Muscle layer of colon (tissue), 2 donors: ENCODE measurements around the gene ECD.
A peak's percentile ranks its signal among the peaks of the same experiment; 100 is the strongest.

Experiments
- H3K27ac ChIP-seq: one replicate; pipeline ENCODE4 v1.7.0; 2013; ENCODE audit warnings: low read depth, mild to moderate bottlenecking, low read length, moderate library complexity
- H3K27me3 ChIP-seq, 2 donors: one replicate each; pipeline ENCODE4 v1.7.0; 2013; ENCODE audit warnings: low read length in 2 of 2, mild to moderate bottlenecking in 2 of 2; ENCODE audit not compliant: insufficient read depth in 2 of 2, control insufficient read depth in 1 of 2
- H3K36me3 ChIP-seq: one replicate; pipeline ENCODE4 v1.7.0; 2013; ENCODE audit warnings: mild to moderate bottlenecking, low read length; ENCODE audit not compliant: insufficient read depth
- H3K4me1 ChIP-seq: one replicate; pipeline ENCODE4 v1.7.0; 2013; ENCODE audit warnings: mild to moderate bottlenecking, low read length; ENCODE audit not compliant: insufficient read depth
- H3K4me3 ChIP-seq, 2 donors: one replicate each; pipeline ENCODE4 v1.7.0; 2013; ENCODE audit warnings: low read length in 2 of 2, low read depth in 1 of 2, mild to moderate bottlenecking in 1 of 2, moderate library complexity in 1 of 2
- H3K9ac ChIP-seq: one replicate; pipeline ENCODE4 v1.7.0; 2013; ENCODE audit warnings: low read length
- H3K9me3 ChIP-seq: one replicate; pipeline ENCODE4 v1.7.0; 2013; ENCODE audit warnings: mild to moderate bottlenecking, low read length
- donor health status: abdominal sarcoma.
- donor health status: Adenocarcinoma of cecum.

Gene ECD

GRCh38 chr10:73183667-73184281 is 16.0 kb upstream of the ECD start:
- Histone ChIP-seq H3K9me3 (no peaks in the 10 kb centered on the region), H3K36me3 (peaks cover 21% of the 10 kb centered on the region), H3K27me3 (no peaks in the 10 kb centered on the region), H3K4me3 (no peak overlapping the region), H3K9ac (no peak overlapping the region), H3K27ac (no peak overlapping the region), H3K4me1 (no peaks in the 10 kb centered on the region)

- H3K27ac ChIP-seq, result no peak overlapping the region
- H3K9me3 ChIP-seq, result no peaks in the 10 kb centered on the region
- no peaks in the 10 kb centered on the region for H3K27me3 ChIP-seq
- no peak overlapping the region for H3K4me3 ChIP-seq
- H3K9ac ChIP-seq, result no peak overlapping the region
- peaks cover 21% of the 10 kb centered on the region for H3K36me3 ChIP-seq
- no peaks in the 10 kb centered on the region for H3K4me1 ChIP-seq
These were observed 14.8 kb upstream of the ECD start for GRCh38 chr10:73182568-73182967.

- no peak overlapping the region for H3K27ac ChIP-seq
- H3K9ac ChIP-seq, result no peak overlapping the region
- no peaks in the 10 kb centered on the region for H3K27me3 ChIP-seq
- no peaks in the 10 kb centered on the region for H3K9me3 ChIP-seq
- H3K36me3 ChIP-seq, result peaks cover 7% of the 10 kb centered on the region
- no peak overlapping the region for H3K4me3 ChIP-seq
- no peaks in the 10 kb centered on the region for H3K4me1 ChIP-seq
These were observed 6.5 kb upstream of the ECD start for GRCh38 chr10:73174148-73174925.

GRCh38 chr10:73172867-73173266 is 5.1 kb upstream of the ECD start:
- no peaks in the 10 kb centered on the region for H3K9me3 ChIP-seq
- H3K4me3 ChIP-seq, result no peak overlapping the region
- peaks cover 7% of the 10 kb centered on the region for H3K36me3 ChIP-seq
- peaks cover 6% of the 10 kb centered on the region for H3K4me1 ChIP-seq
- no peak overlapping the region for H3K9ac ChIP-seq
- H3K27me3 ChIP-seq, result no peaks in the 10 kb centered on the region
- H3K27ac ChIP-seq, result no peak overlapping the region

- H3K9ac ChIP-seq, result no peak overlapping the region
- H3K27me3 ChIP-seq, result no peaks in the 10 kb centered on the region
- H3K9me3 ChIP-seq, result no peaks in the 10 kb centered on the region
- H3K4me1 ChIP-seq, result peaks cover 24% of the 10 kb centered on the region
- no peaks in the 10 kb centered on the region for H3K36me3 ChIP-seq
- H3K27ac ChIP-seq, result no peak overlapping the region
- H3K4me3 ChIP-seq, result no peak overlapping the region
These were observed 1.5 kb upstream of the ECD start for GRCh38 chr10:73169320-73169719.

- H3K36me3 ChIP-seq, result peaks cover 5% of the 10 kb centered on the region
- H3K4me1 ChIP-seq, result peaks cover 24% of the 10 kb centered on the region
- H3K9me3 ChIP-seq, result no peaks in the 10 kb centered on the region
- H3K4me3 ChIP-seq, result peak overlapping the region; percentile 82 to 93
- H3K27me3 ChIP-seq, result no peaks in the 10 kb centered on the region
- H3K27ac ChIP-seq, result peak overlapping the region; percentile 75
- peak overlapping the region; percentile 91 for H3K9ac ChIP-seq
These were observed 626 bp upstream of the ECD start for GRCh38 chr10:73168465-73168803.

- Histone ChIP-seq H3K4me1 (peaks cover 24% of the 10 kb centered on the region), H3K9me3 (no peaks in the 10 kb centered on the region), H3K4me3 (peak overlapping the region; percentile 82 to 93), H3K9ac (peak overlapping the region; percentile 91), H3K36me3 (peaks cover 12% of the 10 kb centered on the region), H3K27me3 (no peaks in the 10 kb centered on the region), H3K27ac (peak overlapping the region; percentile 75)
These were observed 388 bp downstream of the ECD start for GRCh38 chr10:73167458-73167782.

- H3K27me3 ChIP-seq, result no peaks in the 10 kb centered on the region
- H3K27ac ChIP-seq, result peak overlapping the region; percentile 75
- peaks cover 16% of the 10 kb centered on the region for H3K36me3 ChIP-seq
- H3K4me1 ChIP-seq, result peaks cover 24% of the 10 kb centered on the region
- peak overlapping the region; percentile 82 to 93 for H3K4me3 ChIP-seq
- H3K9ac ChIP-seq, result peak overlapping the region; percentile 91
- no peaks in the 10 kb centered on the region for H3K9me3 ChIP-seq
These were observed 836 bp downstream of the ECD start for GRCh38 chr10:73166972-73167371.

- Histone ChIP-seq H3K27me3 (no peaks in the 10 kb centered on the region), H3K4me3 (no peak overlapping the region), H3K36me3 (peaks cover 27% of the 10 kb centered on the region), H3K9ac (no peak overlapping the region), H3K9me3 (no peaks in the 10 kb centered on the region), H3K27ac (no peak overlapping the region), H3K4me1 (peaks cover 18% of the 10 kb centered on the region)
These were observed 4.7 kb downstream of the ECD start for GRCh38 chr10:73163096-73163495.

- H3K9me3 ChIP-seq, result no peaks in the 10 kb centered on the region
- no peak overlapping the region for H3K9ac ChIP-seq
- peaks cover 10% of the 10 kb centered on the region for H3K4me1 ChIP-seq
- H3K27ac ChIP-seq, result no peak overlapping the region
- H3K27me3 ChIP-seq, result no peaks in the 10 kb centered on the region
- H3K4me3 ChIP-seq, result no peak overlapping the region
- peaks cover 30% of the 10 kb centered on the region for H3K36me3 ChIP-seq
These were observed 6.1 kb downstream of the ECD start for GRCh38 chr10:73161662-73162061.

GRCh38 chr10:73161079-73161478 is 6.7 kb downstream of the ECD start:
- Histone ChIP-seq H3K9me3 (no peaks in the 10 kb centered on the region), H3K4me1 (peaks cover 4% of the 10 kb centered on the region), H3K9ac (no peak overlapping the region), H3K27me3 (no peaks in the 10 kb centered on the region), H3K36me3 (peaks cover 36% of the 10 kb centered on the region), H3K27ac (no peak overlapping the region), H3K4me3 (no peak overlapping the region)
